ENCODE results near the gene KXD1.

The KXD1 gene

GRCh38 chr19:18595475-18595874 is 37.8 kb downstream of the KXD1 start:
- no peak for TF ChIP-seq CTCF (IDR thresholded peaks at IDR 0.05)

GRCh38 chr19:18596752-18597157 is 39.1 kb downstream of the KXD1 start:
- no peak for TF ChIP-seq CTCF (IDR thresholded peaks at IDR 0.05)

GRCh38 chr19:18597809-18598660 is 40.4 kb downstream of the KXD1 start:
- TF ChIP-seq CTCF (IDR thresholded peaks at IDR 0.05) = no peak

- no peak for TF ChIP-seq CTCF (IDR thresholded peaks at IDR 0.05)
Observed at GRCh38 chr19:18599485-18599884, 41.8 kb downstream of the KXD1 start.

GRCh38 chr19:18601875-18602274 is 44.2 kb downstream of the KXD1 start:
- TF ChIP-seq CTCF (IDR thresholded peaks at IDR 0.05) = no peak

- TF ChIP-seq CTCF (IDR thresholded peaks at IDR 0.05) = no peak
Observed at GRCh38 chr19:18603255-18603957, 45.7 kb downstream of the KXD1 start.

GRCh38 chr19:18603958-18604819 is 46.5 kb downstream of the KXD1 start:
- TF ChIP-seq CTCF (IDR thresholded peaks at IDR 0.05) = no peak

Data from LNCAP (cell line).